GM23248 (cell line): ENCODE measurements around the gene VPS52. TPM values are rescaled to one million over a fixed set of nuclear protein-coding genes. Genes with fewer than 3 reads are reported as not detected.
A peak's percentile ranks its signal among the peaks of the same experiment; 100 is the strongest.
"Not testable (repeated sequence)": the region's sequence is repeated elsewhere in the genome, so short reads cannot be mapped to it uniquely, and the experiment has no call there.

Source experiments
- DNase-seq: peaks from one replicate; pipeline ENCODE4 v3.0.0-alpha.2; 2015
- H2AFZ ChIP-seq: fragments of 200-600 bp; sonication (generic); 2 replicates; pipeline ENCODE4 v1.6.1; 2016; ENCODE audit warnings: antibody characterized with exemption
- H3F3A ChIP-seq: fragments of 200-600 bp; sonication (generic); 2 replicates; pipeline ENCODE4 v1.6.1; 2016; ENCODE audit warnings: mild to moderate bottlenecking, antibody characterized with exemption, mixed run types; ENCODE audit not compliant: insufficient read depth
- H3K27ac ChIP-seq: fragments of 200-600 bp; sonication (generic); 2 replicates; pipeline ENCODE4 v1.5.1; 2016; ENCODE audit warnings: mild to moderate bottlenecking
- H3K27me3 ChIP-seq: fragments of 200-600 bp; sonication (generic); replicated peaks from 2 replicates; pipeline ENCODE4 v1.6.1; 2016; ENCODE audit warnings: mild to moderate bottlenecking; ENCODE audit not compliant: insufficient read depth
- H3K36me3 ChIP-seq: fragments of 200-600 bp; sonication (generic); 2 replicates; pipeline ENCODE4 v1.6.1; 2016; ENCODE audit warnings: low read depth, mild to moderate bottlenecking
- H3K4me1 ChIP-seq: fragments of 200-600 bp; sonication (generic); 2 replicates; pipeline ENCODE4 v1.6.1; 2016; ENCODE audit warnings: mild to moderate bottlenecking; ENCODE audit not compliant: insufficient read depth
- H3K4me2 ChIP-seq: fragments of 200-600 bp; sonication (generic); one replicate; pipeline ENCODE4 v1.6.1; 2016; ENCODE audit warnings: mild to moderate bottlenecking; ENCODE audit not compliant: unreplicated experiment
- H3K4me3 ChIP-seq: fragments of 200-600 bp; sonication (generic); 2 replicates; pipeline ENCODE4 v1.5.1; 2016; ENCODE audit warnings: mild to moderate bottlenecking
- H3K79me2 ChIP-seq: fragments of 200-600 bp; sonication (generic); 2 replicates; pipeline ENCODE4 v1.6.1; 2016; ENCODE audit warnings: mild to moderate bottlenecking; ENCODE audit not compliant: insufficient read depth
- H3K9ac ChIP-seq: fragments of 200-600 bp; sonication (generic); 2 replicates; pipeline ENCODE4 v1.6.1; 2016; ENCODE audit warnings: mild to moderate bottlenecking
- H3K9me2 ChIP-seq: fragments of 200-600 bp; sonication (generic); 2 replicates; pipeline ENCODE4 v1.6.1; 2016; ENCODE audit warnings: mixed run types, mild to moderate bottlenecking, moderate library complexity; ENCODE audit not compliant: insufficient read depth
- H3K9me3 ChIP-seq: fragments of 200-600 bp; sonication (generic); one replicate; pipeline ENCODE4 v1.6.1; 2017; ENCODE audit warnings: low read depth
- H4K20me1 ChIP-seq: fragments of 200-600 bp; sonication (generic); 2 replicates; pipeline ENCODE4 v1.6.0; 2016; ENCODE audit not compliant: insufficient read depth
- EZH2 ChIP-seq: fragments of 200-600 bp; sonication (generic); IDR thresholded peaks from 2 replicates; pipeline ENCODE4 v1.6.1; 2018; ENCODE audit warnings: antibody characterized with exemption, mild to moderate bottlenecking; ENCODE audit not compliant: insufficient read depth, poor library complexity, severe bottlenecking
- EZH2phosphoT487 ChIP-seq: fragments of 200-600 bp; sonication (generic); IDR thresholded peaks from 2 replicates; pipeline ENCODE4 v1.6.1; 2018; ENCODE audit warnings: antibody characterized with exemption, moderate library complexity, mild to moderate bottlenecking, low read depth; ENCODE audit not compliant: insufficient read depth
- WGBS, 2 experiments: methylation state at CpG; one replicate each; pipeline ENCODE4 v1.1.6; 2015 to 2017; ENCODE audit warnings: low lambda C conversion rate in 2 of 2, low coverage in 1 of 2; ENCODE audit errors: missing lambda C conversion rate in 2 of 2; 5-methylcytosine and 5-hydroxymethylcytosine counted together
- in situ Hi-C: fragments of 300-500 bp; cut with MboI; formaldehyde crosslinking; loops from 2 replicates; pipeline ENCODE4 v1.15.0; 2020
- polyA plus RNA-seq: library from polyadenylated mRNA; unstranded; fragments of >200 nt; fragmentation: Nextera tagmentation; extraction: Ambion mirVana; gene quantifications from 2 replicates; pipeline ENCODE4 v1.2.1, GENCODE V29; 2016
- total RNA-seq: library from RNA; depleted of rRNA; stranded (reverse); fragments of >200 nt; shearing (Covaris generic); gene quantifications from 2 replicates; pipeline ENCODE4 v1.2.3, GENCODE V29; 2014

Gene VPS52
- total and polyA plus RNA-seq, 2 experiments from 2014 or later: 32.3 to 33.9 TPM

DNA sequence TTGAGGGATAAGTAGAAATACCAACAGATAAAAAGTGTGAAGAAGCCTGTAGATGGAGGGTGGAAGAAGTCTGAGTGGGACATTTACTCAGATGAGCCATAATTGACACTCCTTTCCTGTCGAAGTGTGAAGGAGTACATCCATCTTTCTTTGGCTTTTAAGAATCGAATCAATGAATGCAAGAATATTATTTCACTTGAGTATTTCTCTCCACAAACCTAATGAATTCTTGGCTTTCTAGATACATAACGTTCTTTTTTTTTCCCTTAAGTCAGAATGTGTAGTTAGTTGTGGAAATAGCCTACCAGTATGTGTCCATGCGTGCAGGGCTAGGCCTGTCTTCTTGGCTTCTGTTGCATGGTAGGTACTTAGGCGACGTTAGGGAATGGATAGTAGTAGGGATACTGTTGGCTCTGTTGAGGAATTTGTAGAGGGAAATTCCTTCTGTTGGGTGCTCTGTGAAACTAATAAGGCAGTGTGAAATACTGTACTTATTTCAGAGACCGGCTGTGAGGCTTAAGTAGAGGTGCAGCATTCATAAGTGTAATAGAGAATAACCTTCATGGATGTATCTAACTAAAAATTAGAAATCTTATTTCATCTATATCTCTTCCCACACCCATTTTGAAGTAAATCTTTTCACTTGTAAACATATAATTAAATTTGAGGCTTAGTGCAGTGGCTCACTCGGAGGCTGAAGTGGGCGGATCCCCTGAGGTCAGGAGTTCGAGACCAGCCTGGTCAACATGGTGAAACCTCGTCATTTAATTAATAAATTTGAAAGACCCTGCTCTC lies 1.6 kb upstream of the VPS52 start:
- Histone ChIP-seq H3K9me2 (no peaks in the 10 kb centered on the region), H3K79me2 (peaks cover 73% of the 10 kb centered on the region), H3F3A (peaks cover 57% of the 10 kb centered on the region), H2AFZ (no peak overlapping the region), H3K9ac (peak overlapping the region; percentile 88), H3K4me1 (peaks cover 39% of the 10 kb centered on the region), H4K20me1 (peaks cover 4% of the 10 kb centered on the region; the same call in 1 of the 2 replicates), H3K4me2 (peak overlapping the region; percentile 98), H3K4me3 (peak overlapping the region; percentile 79), H3K27me3 (no peaks in the 10 kb centered on the region), H3K36me3 (peaks cover 40% of the 10 kb centered on the region), H3K27ac (peak overlapping the region; percentile 81), H3K9me3 (no peaks in the 10 kb centered on the region)
- 60 to 64% methylated on average over 11 of the region's 11 CpGs for WGBS, 2 experiments
- no peak for DNase-seq
- in situ Hi-C loops: no loop called here
- TF ChIP-seq EZH2 (no peak), EZH2phosphoT487 (no peak)

DNA sequence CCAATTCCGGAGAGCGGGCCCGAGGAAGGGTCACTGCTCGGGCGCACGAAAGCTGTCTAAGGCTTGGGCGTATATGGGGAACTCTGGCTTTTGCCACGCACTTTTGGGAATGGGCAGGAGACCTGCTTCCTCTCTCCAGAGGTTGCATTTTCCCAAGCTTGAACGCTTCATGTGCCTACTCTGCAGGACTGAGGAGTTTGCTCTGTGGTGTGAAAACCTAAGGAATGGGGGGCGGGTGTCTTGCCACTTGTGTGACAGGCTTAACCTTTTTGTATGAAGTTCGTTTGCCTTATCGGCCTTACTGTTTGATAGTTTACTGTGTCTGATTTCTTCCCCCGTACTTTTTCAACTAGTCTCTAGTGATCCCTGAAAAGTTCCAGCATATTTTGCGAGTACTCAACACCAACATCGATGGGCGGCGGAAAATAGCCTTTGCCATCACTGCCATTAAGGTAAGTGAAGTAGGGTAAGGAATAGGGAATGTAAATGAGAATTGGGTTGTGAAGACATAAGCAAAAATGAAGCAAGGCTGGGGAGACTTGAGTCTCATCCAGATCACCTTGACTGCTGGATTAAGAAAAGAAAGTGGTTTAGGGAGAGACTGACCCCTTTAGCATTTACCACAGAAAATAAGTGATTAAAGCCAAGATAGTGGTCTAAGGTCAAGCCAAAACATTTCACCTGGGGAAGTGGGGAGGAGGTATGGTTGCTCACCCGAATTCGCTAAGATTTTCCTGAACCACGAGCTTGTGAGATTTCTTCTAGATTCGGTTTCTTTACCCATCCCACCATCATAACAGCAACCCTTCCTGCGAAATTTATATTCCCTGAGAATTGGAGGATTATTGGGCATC lies 826 bp upstream of the VPS52 start:
- TF ChIP-seq EZH2phosphoT487 (no peak), EZH2 (no peak)
- Histone ChIP-seq H3K4me3 (peak overlapping the region; percentile 79), H3K9me3 (no peaks in the 10 kb centered on the region), H3K27me3 (no peaks in the 10 kb centered on the region), H4K20me1 (peaks cover 4% of the 10 kb centered on the region; the same call in 1 of the 2 replicates), H3K9ac (peak overlapping the region; percentile 88), H3K36me3 (peaks cover 45% of the 10 kb centered on the region), H2AFZ (peak overlapping the region; percentile 86; the same call in 1 of the 2 replicates), H3K9me2 (no peaks in the 10 kb centered on the region), H3K27ac (peak overlapping the region; percentile 81), H3K4me2 (peak overlapping the region; percentile 98), H3F3A (peaks cover 49% of the 10 kb centered on the region), H3K79me2 (peaks cover 73% of the 10 kb centered on the region), H3K4me1 (peaks cover 39% of the 10 kb centered on the region)
- in situ Hi-C loops: no loop called here
- WGBS, 2 experiments: 8 to 13% methylated on average over 22 of the region's 22 CpGs
- no peak for DNase-seq

DNA sequence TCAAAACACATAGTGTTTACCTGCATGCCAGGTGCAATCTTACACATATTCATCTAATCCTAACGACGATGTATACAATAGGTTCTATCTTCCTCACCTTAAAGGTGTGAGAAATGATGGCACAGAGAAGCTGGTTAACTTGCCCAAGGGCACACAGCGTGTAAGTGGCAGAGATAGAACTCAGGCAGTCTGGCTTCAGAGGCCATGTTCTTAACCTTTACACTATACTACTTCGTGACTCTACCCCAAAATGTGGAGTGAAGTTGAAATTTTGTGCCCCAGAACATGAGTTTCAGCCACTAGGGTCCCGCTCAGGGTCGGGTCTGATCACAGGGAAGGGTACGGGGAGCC lies 584 bp downstream of the VPS52 start:
- in situ Hi-C loops: no loop called here
- peaks cover 33% of the 10 kb centered on the region for H3K4me1 ChIP-seq
- no peaks in the 10 kb centered on the region for H3K9me2 ChIP-seq
- H3K4me3 ChIP-seq: peak overlapping the region; percentile 79
- peak overlapping the region; percentile 86 for H2AFZ ChIP-seq
- TF ChIP-seq EZH2: no peak
- no peak for TF ChIP-seq EZH2phosphoT487
- no peaks in the 10 kb centered on the region for H3K9me3 ChIP-seq
- peak; percentile 55 for DNase-seq
- peak overlapping the region; percentile 88 for H3K9ac ChIP-seq
- H3F3A ChIP-seq: peaks cover 41% of the 10 kb centered on the region
- H3K4me2 ChIP-seq: peak overlapping the region; percentile 87
- peak overlapping the region; percentile 81 for H3K27ac ChIP-seq
- H4K20me1 ChIP-seq: peaks cover 4% of the 10 kb centered on the region; the same call in 1 of the 2 replicates
- peaks cover 72% of the 10 kb centered on the region for H3K79me2 ChIP-seq
- no peaks in the 10 kb centered on the region for H3K27me3 ChIP-seq
- peaks cover 47% of the 10 kb centered on the region for H3K36me3 ChIP-seq
- WGBS, 2 experiments: 3 to 4% methylated on average over 7 of the region's 7 CpGs

DNA sequence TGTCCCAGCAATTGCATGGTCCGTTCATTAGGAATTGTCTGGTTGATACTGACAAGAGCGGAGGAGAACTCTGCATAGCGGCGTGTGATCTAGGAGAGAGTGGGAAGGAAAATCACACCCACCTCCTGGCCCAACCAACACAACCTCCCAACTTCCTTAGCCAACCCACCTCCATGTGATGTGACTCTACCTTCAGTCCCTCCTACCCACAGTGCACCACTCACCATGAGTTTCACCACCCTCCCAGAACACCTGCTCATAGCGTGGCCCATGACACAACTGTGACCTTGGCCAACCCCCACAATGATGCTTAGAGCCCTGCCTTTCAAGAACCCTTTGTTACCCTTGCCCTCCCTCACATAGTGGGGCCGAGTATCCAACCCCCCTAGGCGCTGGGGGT lies 7.7 kb downstream of the VPS52 start:
- Histone ChIP-seq H4K20me1 (no peaks in the 10 kb centered on the region), H3F3A (peaks cover 27% of the 10 kb centered on the region; the same call in 1 of the 2 replicates), H3K4me1 (peaks cover 17% of the 10 kb centered on the region), H3K9ac (no peak overlapping the region), H3K27me3 (no peaks in the 10 kb centered on the region), H3K9me2 (no peaks in the 10 kb centered on the region), H3K79me2 (peaks cover 6% of the 10 kb centered on the region; the same call in 1 of the 2 replicates), H3K36me3 (peaks cover 22% of the 10 kb centered on the region; the same call in 1 of the 2 replicates), H3K4me2 (no peak overlapping the region), H3K9me3 (no peaks in the 10 kb centered on the region), H2AFZ (no peak overlapping the region), H3K4me3 (no peak overlapping the region), H3K27ac (no peak overlapping the region)
- TF ChIP-seq EZH2: no peak
- TF ChIP-seq EZH2phosphoT487: no peak
- in situ Hi-C loops: no loop called here
- 93 to 94% methylated on average over 7 of the region's 7 CpGs for WGBS, 2 experiments
- DNase-seq: no peak

DNA sequence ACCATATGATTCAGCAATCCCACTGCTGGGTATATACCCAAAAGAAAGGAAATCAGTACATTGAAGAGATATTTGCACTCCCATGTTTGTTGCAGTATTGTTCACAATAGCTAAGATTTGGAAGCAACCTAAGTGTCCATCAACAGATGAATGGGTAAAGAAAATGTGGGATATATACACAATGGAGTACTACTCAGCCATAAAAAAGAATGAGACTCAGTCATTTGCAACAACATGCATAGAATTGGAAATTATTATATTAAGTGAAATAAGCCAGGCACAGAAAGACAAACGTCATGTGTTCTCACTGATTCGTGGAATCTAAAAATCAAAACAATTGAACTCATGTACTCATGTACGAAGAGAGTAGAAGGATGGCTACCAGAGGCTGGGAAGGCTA lies 9.2 kb downstream of the VPS52 start:
- in situ Hi-C loops, H3K79me2 ChIP-seq, H3K9ac ChIP-seq, H3K9me2 ChIP-seq, H3K4me2 ChIP-seq, DNase-seq, H3K9me3 ChIP-seq, H3K4me3 ChIP-seq, H4K20me1 ChIP-seq, H3K27me3 ChIP-seq, H3K27ac ChIP-seq, H2AFZ ChIP-seq: not testable (repeated sequence)
- Histone ChIP-seq H3K36me3 (peaks cover 20% of the 10 kb centered on the region; the same call in 1 of the 2 replicates), H3F3A (peaks cover 28% of the 10 kb centered on the region; the same call in 1 of the 2 replicates), H3K4me1 (peaks cover 17% of the 10 kb centered on the region)
- WGBS, 2 experiments: 93 to 99% methylated on average over 3 of the region's 3 CpGs
